Dermis microvascular lymphatic vessel endothelial cell (primary cell): ENCODE measurements around the gene FAM89A. TPM values are rescaled to one million over a fixed set of nuclear protein-coding genes. Genes with fewer than 3 reads are reported as not detected.
"Not testable (repeated sequence)": the region's sequence is repeated elsewhere in the genome, so short reads cannot be mapped to it uniquely, and the experiment has no call there.

Source experiments
- DNase-seq, 2 donors: peaks; one replicate each; pipeline versions ENCODE4 v3.0.0 to v3.0.0-alpha.2; 2010; ENCODE audit warnings: low read depth in 2 of 2
- total RNA-seq: library from RNA; depleted of rRNA; stranded (reverse); fragments of >200 nt; gene quantifications from 2 replicates; pipeline ENCODE4 v1.2.1, GENCODE V29; 2014

Gene FAM89A
- total RNA-seq, 1 donor from 2014 or later, result 20.0 TPM

DNA sequence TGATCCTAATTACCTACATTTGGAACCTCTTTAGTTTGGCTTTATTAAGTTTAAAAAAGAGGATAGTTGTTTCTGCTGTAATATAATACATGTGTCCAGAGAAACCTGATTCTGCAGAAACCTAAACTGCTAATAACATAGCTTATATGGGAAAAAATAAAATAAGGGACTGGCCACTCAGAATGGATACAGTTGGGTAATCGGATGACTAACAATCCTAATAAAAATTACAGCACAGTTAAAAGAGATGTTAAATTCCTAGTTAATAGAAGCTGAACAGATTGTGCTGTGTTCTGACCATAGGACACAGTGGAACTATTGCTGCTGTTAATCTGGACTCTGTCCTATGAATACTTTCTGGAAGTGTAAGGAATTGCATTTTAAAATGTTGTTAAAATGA is 45.2 kb downstream of the FAM89A start:
- no peak for DNase-seq

DNA sequence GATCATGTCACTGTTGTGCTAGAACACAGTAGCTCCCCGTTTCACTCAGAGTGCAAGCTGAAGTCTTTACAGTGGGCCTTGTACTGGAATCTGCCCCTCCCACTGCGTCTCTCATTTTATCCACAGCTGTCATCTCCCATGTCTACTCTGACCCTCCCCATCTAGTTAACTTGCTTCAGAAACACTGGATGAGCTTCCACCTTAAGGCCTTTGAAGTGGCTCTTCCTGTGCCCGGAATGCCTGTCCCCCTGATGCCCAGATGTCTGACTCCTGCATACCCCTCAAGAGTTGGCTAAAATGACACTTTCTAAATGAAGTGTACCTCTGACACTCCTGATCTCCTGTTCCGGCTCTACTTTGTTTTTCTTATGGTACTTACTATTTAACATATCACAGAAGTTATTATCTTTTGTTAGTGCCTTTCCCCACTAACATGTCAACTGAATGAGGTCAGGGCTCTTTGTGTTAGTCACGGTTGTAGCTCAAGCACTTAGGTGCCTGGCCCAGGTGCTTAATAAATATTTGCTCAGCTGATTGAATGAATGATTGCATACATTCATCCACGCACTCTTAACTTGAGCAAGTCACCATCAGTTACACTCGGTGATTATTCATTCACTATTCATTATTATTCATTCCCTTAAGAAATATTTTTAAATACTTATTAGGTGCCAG is 47.8 kb downstream of the FAM89A start:
- no peak for DNase-seq

DNA sequence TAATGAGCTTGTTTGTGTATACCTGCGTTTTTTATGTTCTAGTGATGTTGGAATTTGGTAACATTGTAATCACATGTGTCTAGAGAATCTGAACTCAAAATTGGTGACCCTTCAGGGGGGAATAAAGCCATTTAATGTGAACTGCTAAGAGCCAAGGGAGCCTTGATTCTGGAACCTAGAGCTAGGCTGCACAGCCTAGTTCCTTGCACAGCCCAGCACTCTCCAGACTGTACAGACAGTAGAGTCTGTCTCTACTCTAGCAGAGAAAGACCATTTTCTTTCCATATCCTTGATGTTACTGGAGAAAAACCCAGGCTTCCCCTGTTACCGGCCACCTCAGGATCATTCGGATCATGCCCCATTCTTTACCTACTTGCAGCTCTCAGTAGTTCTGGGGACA is 52.6 kb downstream of the FAM89A start:
- no peak for DNase-seq

DNA sequence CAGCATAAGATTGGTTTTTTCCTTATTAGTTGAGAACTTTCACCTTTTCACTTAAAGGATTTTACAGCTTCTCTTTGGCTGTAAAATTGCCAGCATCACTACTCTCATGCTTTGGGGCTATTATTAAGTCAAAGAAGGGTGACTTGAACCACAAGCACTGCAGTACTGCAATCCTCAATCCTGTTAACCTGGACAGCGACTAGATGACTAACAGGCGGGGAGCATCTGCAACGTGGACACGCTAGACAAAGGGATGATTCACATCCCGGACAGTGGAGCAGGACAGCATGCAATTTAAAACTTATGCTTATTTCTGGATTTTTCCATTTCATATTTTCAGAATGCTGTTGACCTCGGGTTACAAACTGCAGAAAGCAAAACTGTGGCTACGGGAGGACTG is 53.1 kb downstream of the FAM89A start:
- DNase-seq, result peak; percentile 78 to 85

DNA sequence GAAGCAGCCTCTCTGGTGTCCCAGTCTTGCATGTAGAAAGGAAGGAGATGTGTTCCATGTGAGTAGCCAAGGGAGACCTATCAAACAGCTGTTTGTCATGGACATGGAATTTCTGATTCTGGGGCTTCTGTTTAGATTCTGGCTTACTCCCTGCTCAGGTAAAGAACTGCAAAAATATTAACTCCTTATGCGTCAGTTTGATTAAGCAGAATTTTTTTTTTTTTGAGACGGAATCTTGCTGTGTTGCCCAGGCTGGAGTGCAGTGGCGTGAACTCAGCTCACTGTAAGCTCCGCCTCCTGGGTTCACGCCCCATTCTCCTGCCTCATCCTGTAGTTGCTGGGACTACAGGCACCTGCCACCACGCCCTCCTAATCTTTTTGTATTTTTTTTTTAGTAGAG is 54.3 kb downstream of the FAM89A start:
- no peak for DNase-seq

DNA sequence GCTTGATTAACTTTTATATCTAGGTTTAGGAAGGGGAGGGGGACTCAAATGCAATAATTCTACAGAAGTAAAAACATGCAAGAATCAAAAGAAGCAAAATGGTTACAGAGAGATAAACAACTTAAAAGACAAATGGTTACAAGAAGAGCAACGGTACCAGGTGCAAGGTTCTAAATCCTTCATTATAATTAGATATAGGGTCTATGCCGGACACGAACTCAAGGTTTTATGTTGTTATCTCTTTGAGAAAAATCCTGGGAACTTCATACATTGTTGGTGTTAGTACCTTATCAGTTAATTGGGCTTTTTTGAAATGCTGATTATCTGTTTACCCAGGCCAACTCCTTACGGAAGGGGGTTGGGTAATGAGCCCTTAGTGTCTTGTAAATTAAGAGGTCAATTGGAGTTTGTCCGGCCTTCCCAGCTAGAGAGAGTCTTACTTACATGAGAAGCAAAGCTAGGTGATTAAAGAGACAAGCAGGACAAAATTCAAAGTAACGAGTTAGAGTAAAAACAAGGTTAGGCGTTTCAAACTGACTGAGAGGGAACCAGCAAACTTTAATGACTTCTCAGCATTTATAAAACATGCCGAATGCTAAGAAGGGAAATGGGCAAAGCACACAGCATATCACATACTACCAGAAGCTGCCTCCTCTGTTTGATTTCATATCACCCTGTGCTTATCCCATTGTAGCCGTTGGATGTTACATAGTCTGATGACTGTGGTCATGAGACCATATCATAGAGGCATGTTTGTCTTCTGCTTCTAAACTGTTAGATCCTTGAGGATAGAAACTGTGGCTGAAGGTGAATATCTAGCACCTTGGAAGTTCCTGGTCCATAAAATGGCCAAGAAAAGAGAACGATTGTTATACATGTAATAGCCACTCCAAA is 55.2 kb downstream of the FAM89A start:
- DNase-seq, result not testable (repeated sequence)

DNA sequence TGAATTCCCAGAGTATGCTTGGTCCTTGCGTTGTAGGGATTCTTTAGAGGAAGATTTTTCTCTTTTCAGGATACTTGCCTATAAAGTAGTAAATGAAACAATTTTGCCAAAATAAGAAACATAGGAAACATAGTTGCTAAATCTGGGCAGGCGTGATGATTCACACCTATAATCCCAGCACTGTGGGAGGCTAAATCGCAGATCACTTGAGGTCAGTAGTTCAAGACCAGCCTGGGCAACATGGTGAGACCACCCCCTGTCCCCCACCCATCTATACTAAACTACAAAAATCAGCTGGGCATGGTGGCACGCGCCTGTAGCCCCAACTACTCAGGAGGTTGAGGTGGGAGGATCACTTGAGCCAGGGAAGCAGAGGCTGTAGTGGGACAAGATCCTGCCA is 56.2 kb downstream of the FAM89A start:
- no peak for DNase-seq

DNA sequence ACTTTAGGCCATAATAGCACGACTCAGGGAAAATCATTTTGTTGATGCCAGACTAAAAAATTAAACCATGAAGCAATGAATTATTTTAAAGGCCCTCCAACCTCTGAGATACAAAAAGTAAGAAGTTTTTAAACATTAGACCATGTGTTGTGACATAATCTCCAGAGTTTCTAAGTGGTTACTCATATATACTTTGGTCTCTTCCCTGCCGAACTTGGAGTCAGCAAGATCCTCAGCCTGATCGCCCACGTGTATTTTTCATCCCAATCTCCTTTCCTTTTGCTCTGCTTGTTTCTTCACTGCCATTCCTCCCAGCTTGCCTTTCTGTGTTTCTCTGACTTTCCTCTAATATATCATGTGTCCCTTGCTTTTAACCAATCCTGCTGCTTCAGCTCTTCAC is 57.4 kb downstream of the FAM89A start:
- DNase-seq, result no peak

DNA sequence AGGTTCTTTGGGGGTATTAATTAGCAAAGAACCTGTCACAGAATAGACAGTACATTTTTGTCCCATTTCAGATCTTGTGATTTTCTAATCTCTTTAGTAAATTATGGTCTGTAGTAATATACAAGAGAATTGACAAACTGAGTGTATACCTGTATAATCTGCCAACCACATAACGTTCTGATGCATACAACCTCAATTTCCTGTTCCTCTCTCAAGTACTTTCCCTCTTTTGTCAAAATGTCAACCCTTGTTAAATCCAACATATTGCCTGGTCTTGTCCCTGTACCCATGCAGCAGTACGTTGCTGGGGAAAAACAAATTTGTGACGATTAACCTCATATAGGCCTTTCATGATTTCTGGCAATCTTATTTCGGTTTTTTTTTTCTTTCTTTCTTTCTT is 60.1 kb downstream of the FAM89A start:
- DNase-seq, result no peak

DNA sequence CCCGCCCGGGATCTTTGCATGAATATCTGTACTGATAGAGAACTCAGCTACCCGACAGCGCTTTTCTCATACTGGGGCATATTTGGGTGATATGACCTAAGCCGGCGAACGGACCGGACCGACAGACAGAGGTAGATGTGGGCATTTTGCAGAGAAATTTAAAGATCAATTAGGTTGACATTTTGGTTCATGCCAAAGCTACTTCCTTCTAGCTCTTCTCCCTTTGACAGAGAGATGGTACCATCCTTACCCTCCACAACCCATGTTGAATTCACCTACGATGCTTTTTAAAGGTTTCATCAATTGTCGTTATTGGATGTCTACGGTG is 60.7 kb downstream of the FAM89A start:
- DNase-seq, result no peak

DNA sequence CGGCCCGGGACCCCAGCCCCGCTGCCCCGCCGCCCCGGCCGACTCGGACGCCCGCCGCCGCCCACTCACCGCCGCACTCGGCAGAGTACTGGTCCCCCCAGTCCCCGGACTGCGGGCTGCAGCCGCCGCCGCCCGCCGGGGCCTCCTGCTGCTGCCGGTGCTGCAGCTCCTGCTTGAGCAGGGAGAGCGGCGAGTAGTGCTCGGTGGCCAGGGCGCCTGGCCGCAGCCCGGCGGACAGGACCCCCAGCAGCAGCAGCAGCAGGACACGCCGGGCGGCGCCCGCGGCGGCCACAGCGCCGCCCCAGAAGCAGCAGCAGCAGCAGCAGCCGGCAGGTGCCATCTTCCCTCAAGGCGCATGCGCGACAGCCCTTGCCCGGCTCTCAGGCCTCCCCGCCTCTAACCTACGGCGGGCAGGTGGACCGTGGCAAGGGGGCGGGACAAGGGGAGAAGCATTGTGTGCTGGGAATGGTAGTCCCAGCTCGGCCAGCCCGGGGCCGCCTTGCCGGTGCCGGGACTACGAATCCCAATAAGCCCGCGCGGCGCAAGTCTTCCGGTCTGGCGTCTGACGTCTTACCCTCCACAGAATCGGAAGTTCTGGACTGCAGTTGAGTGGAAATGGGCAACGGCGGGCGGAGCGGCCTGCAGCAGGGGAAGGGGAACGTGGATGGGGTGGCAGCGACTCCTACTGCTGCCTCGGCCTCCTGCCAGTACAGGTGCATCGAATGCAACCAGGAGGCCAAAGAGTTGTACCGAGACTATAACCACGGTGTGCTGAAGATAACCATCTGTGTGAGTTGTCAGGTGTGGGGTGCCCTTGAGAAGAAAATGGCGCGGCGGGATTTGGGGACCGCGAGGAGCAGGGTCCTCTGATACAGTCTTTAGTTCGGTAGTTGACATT is 61.3 kb downstream of the FAM89A start, which contains the start of the genes ARV1 and TTC13:
Gene ARV1 (plus strand): TSS at position 604 of the 898 bp plus-strand sequence. CDS start 12 bp downstream, at position 616.
Gene TTC13 (minus strand): TSS at position 371 of the 898 bp plus-strand sequence. CDS start 31 bp downstream, at position 340.
- DNase-seq, result peak; percentile 92 to 99

DNA sequence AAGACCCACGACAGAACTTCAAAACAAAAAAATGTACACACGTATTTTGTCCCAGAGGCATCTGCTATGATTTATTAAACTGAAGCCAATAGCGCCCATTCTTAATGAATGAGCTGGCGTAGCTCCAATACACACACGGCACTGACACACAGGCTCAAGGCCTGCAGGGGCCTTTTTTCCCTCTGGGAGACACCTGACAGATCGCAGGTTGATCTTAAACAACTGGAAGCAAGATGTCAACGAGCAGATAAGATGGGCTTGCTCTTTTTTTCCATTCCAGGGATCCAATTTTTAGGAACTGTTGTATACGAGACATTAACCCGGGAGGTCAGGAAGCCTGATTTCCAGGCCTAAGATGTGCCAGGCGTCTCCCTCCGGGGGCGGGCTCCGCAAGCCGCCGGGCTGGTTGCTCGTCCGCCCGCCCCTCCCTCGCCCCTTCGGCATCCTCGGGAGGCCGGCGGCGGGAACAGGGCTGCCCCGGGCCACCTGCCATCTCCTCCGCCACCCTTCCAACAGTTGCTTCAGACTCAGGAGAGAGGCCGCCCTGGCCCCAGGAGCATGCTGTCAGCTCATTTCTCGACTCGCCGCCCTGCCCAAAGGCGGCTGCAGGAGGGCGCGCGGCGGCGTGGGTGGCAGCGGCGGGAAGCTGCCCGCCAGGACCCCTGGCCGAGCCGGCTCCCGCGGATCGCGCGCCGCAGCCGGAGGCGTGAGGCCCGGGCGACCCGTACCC is 62.1 kb downstream of the FAM89A start:
- peak in 1 of 2 donors; percentile 71 for DNase-seq

DNA sequence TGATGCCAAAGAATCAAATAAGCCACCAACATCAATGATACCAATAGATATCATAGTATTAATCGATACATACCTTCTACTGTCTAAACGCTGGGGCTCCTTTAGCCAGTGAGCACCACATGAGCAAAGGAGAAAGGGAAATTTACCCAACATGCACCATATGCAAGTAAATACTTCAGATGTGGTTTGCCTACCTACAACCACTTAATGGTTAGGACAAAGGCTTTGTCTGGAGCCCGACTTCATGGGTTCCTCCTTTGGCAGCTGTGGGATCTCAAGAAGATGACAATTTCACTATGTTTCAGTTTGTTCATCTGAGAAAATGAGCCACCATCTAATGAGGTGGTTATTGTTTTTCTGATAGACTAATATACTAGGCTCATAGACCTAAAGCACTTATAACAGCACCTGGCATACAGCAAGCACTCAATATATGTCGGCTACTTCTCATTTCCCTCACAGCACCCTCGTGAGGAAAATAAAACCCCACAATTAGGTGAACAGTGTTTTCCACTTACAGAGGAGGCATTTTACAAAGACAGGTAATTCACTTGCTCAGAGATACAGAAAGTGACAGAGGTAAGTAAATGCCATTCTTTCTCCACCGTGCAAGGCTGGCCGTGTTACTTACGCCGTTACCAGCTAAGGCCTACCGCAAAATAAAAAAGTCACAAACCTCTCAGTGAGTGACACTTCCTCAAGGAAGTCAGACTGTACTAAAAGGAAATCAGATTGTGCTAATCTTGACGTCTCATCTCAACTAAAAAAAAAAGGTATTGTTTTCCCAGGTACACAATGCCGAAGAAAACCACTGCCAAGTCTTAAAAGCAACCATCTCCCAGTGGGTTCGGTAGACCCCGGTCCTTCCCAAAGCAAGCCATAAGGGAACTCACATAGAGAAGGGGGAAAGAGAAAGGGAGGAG is 63.0 kb downstream of the FAM89A start:
- peak in 1 of 2 donors; percentile 59 for DNase-seq

DNA sequence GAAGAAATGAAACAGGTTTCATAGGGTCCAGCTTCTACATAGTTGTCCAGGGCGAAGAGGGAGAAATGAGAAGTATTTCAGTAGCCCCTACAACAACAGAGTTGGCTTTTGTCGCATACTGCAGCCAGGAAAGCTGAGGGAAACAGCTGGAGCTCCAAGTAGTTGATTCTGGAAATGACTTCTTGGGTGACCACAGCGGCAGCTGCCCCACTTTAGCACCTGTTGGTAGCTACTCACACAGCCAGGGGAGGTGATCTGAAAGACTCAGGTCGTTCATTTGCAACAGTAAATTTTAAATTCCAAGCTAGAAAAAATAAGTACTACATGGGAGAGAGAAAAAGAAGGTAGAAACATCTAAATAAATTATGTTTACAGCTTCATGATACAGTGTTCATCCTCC is 63.7 kb downstream of the FAM89A start:
- no peak for DNase-seq

DNA sequence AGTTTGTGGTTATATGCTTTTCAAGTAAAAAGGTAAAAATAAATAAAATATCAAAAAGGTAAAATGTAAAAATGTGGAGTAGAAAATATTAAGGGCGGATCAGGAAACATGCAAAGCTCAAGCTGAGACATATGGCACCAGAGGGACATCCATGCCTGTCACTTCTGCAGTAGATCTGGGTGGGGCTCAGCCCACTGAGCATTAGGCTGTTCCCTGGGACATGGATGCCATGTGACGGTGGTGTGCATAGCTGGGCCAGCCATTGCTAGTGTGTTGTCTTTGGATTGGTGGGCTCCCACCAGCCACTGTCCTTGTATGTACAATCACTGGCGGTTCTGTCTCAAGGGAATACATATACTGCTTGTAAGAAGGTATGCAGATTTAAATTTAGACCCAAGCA is 64.4 kb downstream of the FAM89A start:
- no peak for DNase-seq

DNA sequence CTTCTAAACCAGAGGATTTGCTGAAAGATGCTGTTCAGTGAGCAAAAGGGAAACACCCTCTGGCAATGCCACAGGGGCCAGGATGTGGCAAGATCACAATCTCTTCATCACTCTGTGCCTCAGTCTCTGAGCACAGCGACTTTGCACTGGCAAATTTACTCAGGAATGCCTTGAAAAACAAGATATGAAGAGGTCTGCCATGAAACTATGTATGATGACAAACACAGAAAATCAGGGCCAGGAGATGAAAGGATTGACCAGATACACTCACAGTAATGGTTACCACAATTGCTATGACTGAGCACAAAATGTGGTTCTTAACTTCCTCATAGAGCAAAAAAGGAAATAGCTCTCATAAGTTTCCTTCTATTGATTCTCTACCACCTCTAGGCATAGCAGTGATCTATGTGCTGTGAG is 67.2 kb downstream of the FAM89A start:
- peak in 1 of 2 donors; percentile 10 for DNase-seq

DNA sequence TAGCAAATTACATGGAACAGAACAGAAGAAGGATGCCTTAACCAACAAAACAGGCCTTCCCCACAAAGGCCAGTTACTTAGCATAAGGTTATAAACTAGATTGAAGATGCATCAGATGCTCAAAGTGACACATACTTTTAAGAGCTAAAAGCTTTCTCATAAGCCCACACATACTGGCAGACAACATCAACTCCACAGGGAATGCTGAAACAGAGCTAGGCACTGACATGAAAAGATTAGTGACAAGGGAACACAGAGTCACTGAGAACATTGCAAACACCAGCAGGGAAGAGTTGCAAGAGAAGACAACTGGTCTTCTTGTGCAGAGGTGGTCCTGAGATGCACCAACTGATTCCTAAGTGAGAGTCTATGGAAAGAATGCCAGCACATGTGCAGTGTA is 68.3 kb downstream of the FAM89A start:
- DNase-seq, result no peak

DNA sequence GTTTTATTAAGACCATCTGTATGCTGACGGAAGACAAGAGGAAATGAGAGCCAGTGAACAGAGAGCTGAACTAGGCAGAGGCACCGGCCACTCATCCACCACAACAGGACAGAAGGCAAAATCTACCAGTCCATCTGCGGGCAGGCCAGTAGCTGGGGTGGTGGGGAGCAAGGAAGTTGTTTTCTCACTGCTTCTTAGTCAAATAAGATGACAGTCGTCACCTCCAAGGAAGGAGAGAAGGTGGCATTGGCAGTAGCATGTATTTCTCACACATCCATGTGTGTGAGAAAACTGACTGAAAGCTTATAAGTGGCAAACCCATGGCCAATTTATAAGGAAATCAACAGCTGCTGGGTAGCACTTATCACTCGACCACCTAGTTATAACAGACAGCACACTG is 69.6 kb downstream of the FAM89A start:
- DNase-seq, result no peak
